ENCODE data around the gene SAMD4A. TPM values are rescaled to one million over a fixed set of nuclear protein-coding genes. Genes with fewer than 3 reads are reported as not detected.

SAMD4A gene
- total RNA-seq, 1 experiment from 2014 or later, result 26.5 TPM

- no peak for DNase-seq (ENCODE audit: low spot score)
- H3K27me3 ChIP-seq (replicated peaks; ENCODE audit: insufficient read depth, low read depth, low read length, poor library complexity), result no peaks in the 10 kb centered on the region
- H3K4me1 ChIP-seq (ENCODE audit: insufficient read depth, low read length, poor library complexity, severe bottlenecking), result peaks cover 10% of the 10 kb centered on the region
- H3K4me3 ChIP-seq (ENCODE audit: low read depth, low read length, poor library complexity, severe bottlenecking), result no peak overlapping the region
- no peaks in the 10 kb centered on the region for H3K36me3 ChIP-seq (ENCODE audit: insufficient read depth, low read length, poor library complexity, severe bottlenecking)
- no peak overlapping the region for H3K27ac ChIP-seq (ENCODE audit: low read depth, low read length, poor library complexity, severe bottlenecking)
- CTCF ChIA-PET, result interaction anchor here (0.6 kb wide), 1 partner anchor 42 kb away, joined by 4 read pairs; no protein-coding TSS in a partner anchor
- BruUV-seq (replicated peaks), result no TSS peak
- intact Hi-C loops (cut with micrococcal nuclease; ENCODE audit: unreplicated experiment), result no loop called here
- TF ChIP-seq CTCF (conservative IDR thresholded peaks at IDR 0.05; ENCODE audit: low read depth, low read length), result no peak
- no peak for TF ChIP-seq EZH2 (IDR thresholded peaks at IDR 0.05; ENCODE audit: borderline replicate concordance, low read depth, low read length, poor library complexity, severe bottlenecking)
- POLR2A ChIA-PET (ENCODE audit: low non-redundant PET), result no interaction called here
- no peaks in the 10 kb centered on the region for H3K9me3 ChIP-seq (ENCODE audit: low read depth, low read length, poor library complexity, severe bottlenecking)
Measured at GRCh38 chr14:54816450-54816849, 249.5 kb downstream of the SAMD4A start.

- Histone ChIP-seq H3K27ac (ENCODE audit: low read depth, low read length, poor library complexity, severe bottlenecking) (no peak overlapping the region), H3K9me3 (ENCODE audit: low read depth, low read length, poor library complexity, severe bottlenecking) (no peaks in the 10 kb centered on the region), H3K27me3 (replicated peaks; ENCODE audit: insufficient read depth, low read depth, low read length, poor library complexity) (no peaks in the 10 kb centered on the region), H3K4me1 (ENCODE audit: insufficient read depth, low read length, poor library complexity, severe bottlenecking) (peaks cover 10% of the 10 kb centered on the region), H3K4me3 (ENCODE audit: low read depth, low read length, poor library complexity, severe bottlenecking) (no peak overlapping the region), H3K36me3 (ENCODE audit: insufficient read depth, low read length, poor library complexity, severe bottlenecking) (no peaks in the 10 kb centered on the region)
- no TSS peak for BruUV-seq (replicated peaks)
- intact Hi-C loops (cut with micrococcal nuclease; ENCODE audit: unreplicated experiment), result no loop called here
- ChIA-PET CTCF (no interaction called here), POLR2A (ENCODE audit: low non-redundant PET) (no interaction called here)
- TF ChIP-seq EZH2 (IDR thresholded peaks at IDR 0.05; ENCODE audit: borderline replicate concordance, low read depth, low read length, poor library complexity, severe bottlenecking) (no peak), CTCF (conservative IDR thresholded peaks at IDR 0.05; ENCODE audit: low read depth, low read length) (no peak)
- no peak for DNase-seq (ENCODE audit: low spot score)
Measured at GRCh38 chr14:54817506-54817905, 250.6 kb downstream of the SAMD4A start.

- no peak overlapping the region for H3K27ac ChIP-seq (ENCODE audit: low read depth, low read length, poor library complexity, severe bottlenecking)
- intact Hi-C loops (cut with micrococcal nuclease; ENCODE audit: unreplicated experiment), result no loop called here
- H3K4me3 ChIP-seq (ENCODE audit: low read depth, low read length, poor library complexity, severe bottlenecking), result no peak overlapping the region
- peak; percentile 95 for DNase-seq (ENCODE audit: low spot score)
- no peaks in the 10 kb centered on the region for H3K27me3 ChIP-seq (replicated peaks; ENCODE audit: insufficient read depth, low read depth, low read length, poor library complexity)
- no peaks in the 10 kb centered on the region for H3K36me3 ChIP-seq (ENCODE audit: insufficient read depth, low read length, poor library complexity, severe bottlenecking)
- CTCF ChIA-PET, result interaction anchor here (0.9 to 1.3 kb wide), 2 partner anchors 13 to 422 kb away, joined by 3 read pairs; partner anchors contain the start of gene CDKN3
- POLR2A ChIA-PET (ENCODE audit: low non-redundant PET), result no interaction called here
- BruUV-seq (replicated peaks), result no TSS peak
- TF ChIP-seq EZH2 (IDR thresholded peaks at IDR 0.05; ENCODE audit: borderline replicate concordance, low read depth, low read length, poor library complexity, severe bottlenecking) (no peak), CTCF (conservative IDR thresholded peaks at IDR 0.05; ENCODE audit: low read depth, low read length) (no peak)
- H3K9me3 ChIP-seq (ENCODE audit: low read depth, low read length, poor library complexity, severe bottlenecking), result peaks cover 1% of the 10 kb centered on the region
- peaks cover 10% of the 10 kb centered on the region for H3K4me1 ChIP-seq (ENCODE audit: insufficient read depth, low read length, poor library complexity, severe bottlenecking)
Measured at GRCh38 chr14:54818201-54819133, 251.5 kb downstream of the SAMD4A start.
